Endothelial cell (in vitro differentiated cells): ENCODE results near the gene STX7. TPM values are rescaled to one million over a fixed set of nuclear protein-coding genes. Genes with fewer than 3 reads are reported as not detected.

Experiments used
- DNase-seq: peaks from one replicate; pipeline ENCODE4 v3.0.0; 2021; ENCODE audit warnings: low spot score
- H3K27ac Mint-ChIP-seq: one replicate; pipeline ENCODE4 v1.8.0; 2021; ENCODE audit warnings: mixed read lengths, inconsistent platforms; ENCODE audit not compliant: unreplicated experiment
- H3K27me3 Mint-ChIP-seq: one replicate; pipeline ENCODE4 v1.8.0; 2021; ENCODE audit warnings: mild to moderate bottlenecking, moderate library complexity, mixed read lengths, inconsistent platforms; ENCODE audit not compliant: unreplicated experiment
- H3K36me3 Mint-ChIP-seq: one replicate; pipeline ENCODE4 v1.8.0; 2021; ENCODE audit warnings: mild to moderate bottlenecking, low read depth, mixed read lengths, inconsistent platforms; ENCODE audit not compliant: unreplicated experiment
- H3K4me1 Mint-ChIP-seq: one replicate; pipeline ENCODE4 v1.8.0; 2021; ENCODE audit warnings: mild to moderate bottlenecking, mixed read lengths, inconsistent platforms; ENCODE audit not compliant: unreplicated experiment
- H3K4me3 Mint-ChIP-seq: one replicate; pipeline ENCODE4 v1.8.0; 2021; ENCODE audit warnings: mild to moderate bottlenecking, mixed read lengths, inconsistent platforms; ENCODE audit not compliant: unreplicated experiment
- H3K9me3 Mint-ChIP-seq: one replicate; pipeline ENCODE4 v1.8.0; 2021; ENCODE audit warnings: mixed read lengths, inconsistent platforms; ENCODE audit not compliant: unreplicated experiment
- CTCF ChIP-seq: fragments of 200-600 bp; sonication (generic); IDR thresholded peaks from one replicate; pipeline ENCODE4 v1.5.0; 2021; ENCODE audit warnings: antibody characterized with exemption; ENCODE audit not compliant: unreplicated experiment
- total RNA-seq: library from RNA; stranded (reverse); fragmentation: NEBNext Ultra II Directional; extraction: Animal tissue kit (Norgen Biotek cat#: 25700); gene quantifications from one replicate; pipeline ENCODE4 v1.2.1, GENCODE V29; 2021; ENCODE audit not compliant: unreplicated experiment

Gene STX7
- total RNA-seq, 1 donor from 2014 or later: 60.9 TPM

- Mint-ChIP-seq H3K9me3 (no peaks in the 10 kb centered on the region), H3K27me3 (no peaks in the 10 kb centered on the region), H3K4me3 (no peak overlapping the region), H3K27ac (no peak overlapping the region), H3K4me1 (no peaks in the 10 kb centered on the region), H3K36me3 (peaks cover 14% of the 10 kb centered on the region)
- no peak for DNase-seq
- TF ChIP-seq CTCF: no peak
These were observed 67.5 kb downstream of the STX7 start for GRCh38 chr6:132445201-132445951.

- Mint-ChIP-seq H3K4me3 (no peak overlapping the region), H3K36me3 (peaks cover 8% of the 10 kb centered on the region), H3K27ac (no peak overlapping the region), H3K27me3 (no peaks in the 10 kb centered on the region), H3K9me3 (no peaks in the 10 kb centered on the region), H3K4me1 (no peaks in the 10 kb centered on the region)
- DNase-seq: no peak
- no peak for TF ChIP-seq CTCF
These were observed 69.7 kb downstream of the STX7 start for GRCh38 chr6:132443206-132443605.

GRCh38 chr6:132430110-132430509, 82.8 kb downstream of the STX7 start:
- no peak for TF ChIP-seq CTCF
- Mint-ChIP-seq H3K4me3 (no peak overlapping the region), H3K36me3 (no peaks in the 10 kb centered on the region), H3K4me1 (no peaks in the 10 kb centered on the region), H3K9me3 (no peaks in the 10 kb centered on the region), H3K27me3 (no peaks in the 10 kb centered on the region), H3K27ac (no peak overlapping the region)
- DNase-seq: no peak

- Mint-ChIP-seq H3K27me3 (no peaks in the 10 kb centered on the region), H3K36me3 (peaks cover 3% of the 10 kb centered on the region)
These were observed 87.7 kb downstream of the STX7 start for GRCh38 chr6:132425176-132425575.

More at GRCh38 chr6:132425176-132425575, 87.7 kb downstream of the STX7 start:
- TF ChIP-seq CTCF: no peak
- Mint-ChIP-seq H3K4me1 (no peaks in the 10 kb centered on the region), H3K4me3 (no peak overlapping the region), H3K27ac (no peak overlapping the region), H3K9me3 (no peaks in the 10 kb centered on the region)
- no peak for DNase-seq
